HepG2 (cell line): ENCODE data around the gene DCAF6. TPM values are rescaled to one million over a fixed set of nuclear protein-coding genes. Genes with fewer than 3 reads are reported as not detected.

Source experiments
- ATAC-seq: fragments of 200-7000 bp; cut with Tn5 transposase; 3 replicates; pipeline ENCODE4 v1.9.1; 2020; ENCODE audit warnings: mild to moderate bottlenecking, moderate library complexity
- BruUV-seq: library from RNA; stranded (reverse); fragments of 400-500 nt; replicated peaks from 2 replicates; lab custom pipeline; 2021; lab: Mats Ljungman, UMichigan
- CTCF ChIA-PET: fragments of 300-600 bp; formaldehyde crosslinking; extraction: SDS; loops from one replicate; lab custom pipeline; 2021; ENCODE audit warnings: low total read pairs, inconsistent platforms, low intra/inter-chr PET ratio; lab: Yijun Ruan, JAX
- POLR2A ChIA-PET: fragments of 350-600 bp; sonication (Branson Sonifier 250); formaldehyde crosslinking; loops from one replicate; lab custom pipeline; 2020; ENCODE audit warnings: antibody characterized with exemption, inconsistent platforms; lab: Yijun Ruan, JAX
- DNase-seq: peaks from one replicate; pipeline ENCODE4 v3.0.0-alpha.2; 2015; ENCODE audit warnings: low spot score
- FAIRE-seq: peaks from 3 replicates; lab custom pipeline; 2011; peaks lifted over from hg19 to GRCh38; lab: Jason Lieb, UNC
- H2AFZ ChIP-seq: one replicate; pipeline ENCODE4 v1.6.1; 2011; ENCODE audit warnings: low read length, inconsistent platforms
- H3K27ac ChIP-seq: fragments of 300-600 bp; 3 replicates; pipeline ENCODE4 v1.8.0; 2011; ENCODE audit warnings: mixed run types, mild to moderate bottlenecking, mixed read lengths, low read length, inconsistent platforms; ENCODE audit not compliant: insufficient read depth; ENCODE audit errors: extremely low read length
- H3K27me3 ChIP-seq, 2 experiments: fragments of 200-600 bp in 1 of 2; 2 replicates in 1 of 2; 3 replicates in 1 of 2; pipeline versions ENCODE4 v1.6.0 to v1.8.0; 2011; ENCODE audit warnings: low read length in 2 of 2, mild to moderate bottlenecking in 2 of 2, moderate library complexity in 2 of 2, inconsistent platforms in 1 of 2; ENCODE audit not compliant: insufficient read depth in 2 of 2, control insufficient read depth in 1 of 2
- H3K36me3 ChIP-seq, 2 experiments: fragments of 200-600 bp in 1 of 2; replicated peaks in 1 of 2; 2 replicates in 1 of 2; 3 replicates in 1 of 2; pipeline versions ENCODE4 v1.5.1 to v1.8.0; 2011; ENCODE audit warnings: low read length in 2 of 2, inconsistent platforms in 1 of 2; ENCODE audit not compliant: insufficient read depth in 2 of 2, control insufficient read depth in 1 of 2
- H3K4me1 ChIP-seq: 2 replicates; pipeline ENCODE4 v1.5.1; 2012; ENCODE audit warnings: low read length, inconsistent platforms; ENCODE audit not compliant: insufficient read depth
- H3K4me2 ChIP-seq: 2 replicates; pipeline ENCODE4 v1.6.0; 2011; ENCODE audit warnings: low read depth, low read length, inconsistent platforms
- H3K4me3 ChIP-seq, 3 experiments: fragments of 200-600 bp in 1 of 3; sonication (generic), shearing (Covaris generic) in 1 of 3; replicated peaks in 1 of 3; 2 replicates each; pipeline ENCODE4 v1.5.1; 2011 to 2016; ENCODE audit warnings: low read length in 3 of 3, inconsistent platforms in 2 of 3, low read depth in 2 of 3, mild to moderate bottlenecking in 2 of 3, control low read depth in 1 of 3, mixed read lengths in 1 of 3; ENCODE audit not compliant: insufficient read depth in 1 of 3
- H3K79me2 ChIP-seq: one replicate; pipeline ENCODE4 v1.6.1; 2011; ENCODE audit warnings: low read length, inconsistent platforms; ENCODE audit not compliant: insufficient read depth
- H3K9ac ChIP-seq: 2 replicates; pipeline ENCODE4 v1.6.0; 2011; ENCODE audit warnings: mild to moderate bottlenecking, low read depth, low read length, inconsistent platforms; ENCODE audit not compliant: insufficient read depth
- H3K9me3 ChIP-seq: 2 replicates; pipeline ENCODE4 v1.5.1; 2012; ENCODE audit warnings: mild to moderate bottlenecking, low read length
- H4K20me1 ChIP-seq: 2 replicates; pipeline ENCODE4 v1.6.0; 2011; ENCODE audit warnings: inconsistent platforms, mild to moderate bottlenecking, low read length, moderate library complexity; ENCODE audit not compliant: insufficient read depth
- ADNP ChIP-seq: sonication (generic); formaldehyde crosslinking; IDR thresholded peaks from 2 replicates; pipeline ENCODE4 v1.4.0; 2020; ENCODE audit warnings: missing genetic modification reagents
- ELF3 ChIP-seq: IDR thresholded peaks from 2 replicates; pipeline ENCODE4 v1.6.1; 2016; ENCODE audit warnings: missing genetic modification reagents, missing compliant biosample characterization
- JUND ChIP-seq: sonication (generic); formaldehyde crosslinking; IDR thresholded peaks from 2 replicates; pipeline ENCODE4 v1.8.0; 2022; ENCODE audit warnings: mild to moderate bottlenecking, missing genetic modification reagents
- KLF9 ChIP-seq: IDR thresholded peaks from 2 replicates; pipeline ENCODE4 v1.6.1; 2016; ENCODE audit warnings: low read depth
- NR2F6 ChIP-seq, 2 experiments: IDR thresholded peaks; 2 replicates each; pipeline ENCODE4 v1.6.1; 2016; ENCODE audit warnings: antibody characterized with exemption in 1 of 2, mild to moderate bottlenecking in 1 of 2
- NR3C1 ChIP-seq: sonication (generic); formaldehyde crosslinking; IDR thresholded peaks from 2 replicates; pipeline ENCODE4 v1.4.0; 2020; ENCODE audit warnings: missing genetic modification reagents
- STAT5B ChIP-seq: sonication (generic); formaldehyde crosslinking; IDR thresholded peaks from 2 replicates; pipeline ENCODE4 v1.4.0; 2020; ENCODE audit warnings: missing genetic modification reagents
- ZNF296 ChIP-seq: sonication (generic); formaldehyde crosslinking; conservative IDR thresholded peaks from 2 replicates; pipeline ENCODE4 v1.5.0; 2020; ENCODE audit warnings: mild to moderate bottlenecking, missing genetic modification reagents
- ZNF546 ChIP-seq: sonication (generic); formaldehyde crosslinking; conservative IDR thresholded peaks from 2 replicates; pipeline ENCODE4 v1.8.1; 2023; ENCODE audit warnings: mild to moderate bottlenecking, missing genetic modification reagents
- ZNF737 ChIP-seq: sonication (generic); formaldehyde crosslinking; IDR thresholded peaks from 2 replicates; pipeline ENCODE4 v1.5.0; 2020; ENCODE audit warnings: missing genetic modification reagents, mild to moderate bottlenecking, borderline replicate concordance
- WGBS: methylation state at CpG from one replicate; pipeline ENCODE4 v1.1.6; 2017; ENCODE audit warnings: low lambda C conversion rate; 5-methylcytosine and 5-hydroxymethylcytosine counted together
- in situ Hi-C: cut with HindIII; loops from 2 replicates; pipeline ENCODE4 v1.10.0; 2017; ENCODE audit warnings: low pct_unique_long_range_greater_than_20kb; ENCODE audit not compliant: extremely low pct_ligation_motif_present
- intact Hi-C: fragments of 100-400 bp; cut with micrococcal nuclease; formaldehyde crosslinking; loops from one replicate; pipeline ENCODE4 v1.10.0; 2022; ENCODE audit not compliant: unreplicated experiment
- polyA plus RNA-seq, 8 experiments: library from polyadenylated mRNA; depleted of rRNA in 3 of 8; stranded (reverse) in 7 of 8; unstranded in 1 of 8; fragments of >200 nt; fragmentation: Illumina TruSeq in 4 of 8; extraction: Trizol in 4 of 8; gene quantifications; 2 replicates each; pipeline versions ENCODE4 v1.2.1 to v1.2.3, GENCODE V29; 2011 to 2016; ENCODE audit warnings: low read depth in 4 of 8, missing spikeins in 1 of 8, mixed read lengths in 1 of 8; ENCODE audit not compliant: insufficient read depth in 1 of 8
- total RNA-seq, 5 experiments: library from RNA; depleted of rRNA; stranded (reverse); fragments of >200 nt; fragmentation: Illumina TruSeq; extraction: Trizol; gene quantifications; 2 replicates each; pipeline ENCODE4 v1.2.3, GENCODE V29; 2016; ENCODE audit warnings: low read depth in 1 of 5
- TF ChIP-seq, protein P1 (sequence below): sonication (generic); formaldehyde crosslinking; IDR thresholded peaks from 2 replicates; pipeline ENCODE4 v1.4.0; 2020; ENCODE audit warnings: mild to moderate bottlenecking, missing genetic modification reagents
- TF ChIP-seq, protein P2 (sequence below): sonication (generic); formaldehyde crosslinking; IDR thresholded peaks from 2 replicates; pipeline ENCODE4 v1.4.0; 2020; ENCODE audit warnings: missing genetic modification reagents
- TF ChIP-seq, protein P3 (sequence below), 2 experiments: fragments of 450-650 bp in 1 of 2; sonication (generic) in 1 of 2; formaldehyde crosslinking; IDR thresholded peaks; 2 replicates each; pipeline versions ENCODE4 v1.5.0 to v1.8.0; 2020 to 2022; ENCODE audit warnings: mild to moderate bottlenecking in 1 of 2, missing genetic modification reagents in 1 of 2
- TF ChIP-seq, protein P4 (sequence below): sonication (generic); formaldehyde crosslinking; IDR thresholded peaks from 2 replicates; pipeline ENCODE4 v1.5.0; 2020; ENCODE audit warnings: missing genetic modification reagents
- TF ChIP-seq, protein P5 (sequence below): sonication (generic); formaldehyde crosslinking; IDR thresholded peaks from 2 replicates; pipeline ENCODE4 v1.5.0; 2020; ENCODE audit warnings: mild to moderate bottlenecking, missing genetic modification reagents
- TF ChIP-seq, protein P6 (sequence below): sonication (generic); formaldehyde crosslinking; IDR thresholded peaks from 2 replicates; pipeline ENCODE4 v1.8.0; 2022; ENCODE audit warnings: missing genetic modification reagents, low read depth, mild to moderate bottlenecking, borderline replicate concordance

DCAF6 gene
- total and polyA plus RNA-seq, 2 of the 13 experiments (the other 11 are each of a cell fraction or from before 2014, with no cell fraction given), result 24.7 to 33.7 TPM

DNA sequence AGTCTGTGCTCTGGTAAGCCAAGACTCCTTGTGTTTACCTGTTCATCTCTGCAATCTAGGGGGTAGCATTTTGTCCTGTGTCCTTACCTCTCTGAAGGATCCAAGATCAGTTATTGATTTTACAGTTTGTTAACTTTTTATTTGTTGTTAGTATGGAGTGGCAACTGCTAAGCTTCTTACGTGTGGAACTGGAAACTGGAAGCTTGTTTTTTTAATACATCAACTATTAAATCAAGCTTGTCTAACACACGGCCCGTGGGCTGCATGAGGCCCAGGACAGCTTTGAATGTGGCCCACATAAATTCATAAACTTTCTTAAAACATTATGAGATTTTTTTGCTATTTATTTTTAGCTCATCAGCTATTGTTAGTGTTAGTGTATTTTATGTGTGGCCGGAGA is 29.6 kb downstream of the DCAF6 start:
- Histone ChIP-seq H3K27ac (no peak overlapping the region), H3K4me1 (peaks cover 8% of the 10 kb centered on the region), H3K27me3 (no peaks in the 10 kb centered on the region), H2AFZ (no peak overlapping the region), H4K20me1 (no peaks in the 10 kb centered on the region), H3K4me3 (no peak overlapping the region), H3K9ac (no peak overlapping the region), H3K4me2 (no peak overlapping the region), H3K9me3 (no peaks in the 10 kb centered on the region), H3K36me3 (peaks cover 3 to 12% of the 10 kb centered on the region in 2 experiments; a peak in 2 of 5 replicates), H3K79me2 (peaks cover 31% of the 10 kb centered on the region)
- 63% methylated on average over 4 of the region's 4 CpGs for WGBS
- CTCF ChIA-PET, result no interaction called here
- FAIRE-seq (no peak), ATAC-seq (no peak), DNase-seq (no peak)
- intact Hi-C loops (no loop called here), in situ Hi-C loops (no loop called here)
- no TSS peak for BruUV-seq
- POLR2A ChIA-PET, result interaction anchor here (1.3 kb wide), 1 partner anchor 29 kb away, joined by 10 read pairs; the partner anchor contains the start of genes DCAF6 and MPC2
- TF ChIP-seq ZNF546 (no peak), JUND (no peak), NR2F6 (IDR thresholded peaks at IDR 0.05) (no peak), NR2F6 (CRISPR knock-in tag; IDR thresholded peaks at IDR 0.05) (no peak), ZNF296 (CRISPR knock-in tag) (no peak), ADNP (no peak), KLF9 (no peak), STAT5B (CRISPR knock-in tag) (no peak), ZNF737 (CRISPR knock-in tag) (no peak), NR3C1 (no peak), ELF3 (CRISPR knock-in tag) (no peak)
- TF ChIP-seq, protein P1, sequence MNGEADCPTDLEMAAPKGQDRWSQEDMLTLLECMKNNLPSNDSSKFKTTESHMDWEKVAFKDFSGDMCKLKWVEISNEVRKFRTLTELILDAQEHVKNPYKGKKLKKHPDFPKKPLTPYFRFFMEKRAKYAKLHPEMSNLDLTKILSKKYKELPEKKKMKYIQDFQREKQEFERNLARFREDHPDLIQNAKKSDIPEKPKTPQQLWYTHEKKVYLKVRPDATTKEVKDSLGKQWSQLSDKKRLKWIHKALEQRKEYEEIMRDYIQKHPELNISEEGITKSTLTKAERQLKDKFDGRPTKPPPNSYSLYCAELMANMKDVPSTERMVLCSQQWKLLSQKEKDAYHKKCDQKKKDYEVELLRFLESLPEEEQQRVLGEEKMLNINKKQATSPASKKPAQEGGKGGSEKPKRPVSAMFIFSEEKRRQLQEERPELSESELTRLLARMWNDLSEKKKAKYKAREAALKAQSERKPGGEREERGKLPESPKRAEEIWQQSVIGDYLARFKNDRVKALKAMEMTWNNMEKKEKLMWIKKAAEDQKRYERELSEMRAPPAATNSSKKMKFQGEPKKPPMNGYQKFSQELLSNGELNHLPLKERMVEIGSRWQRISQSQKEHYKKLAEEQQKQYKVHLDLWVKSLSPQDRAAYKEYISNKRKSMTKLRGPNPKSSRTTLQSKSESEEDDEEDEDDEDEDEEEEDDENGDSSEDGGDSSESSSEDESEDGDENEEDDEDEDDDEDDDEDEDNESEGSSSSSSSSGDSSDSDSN, result no peak
- TF ChIP-seq, protein P2, sequence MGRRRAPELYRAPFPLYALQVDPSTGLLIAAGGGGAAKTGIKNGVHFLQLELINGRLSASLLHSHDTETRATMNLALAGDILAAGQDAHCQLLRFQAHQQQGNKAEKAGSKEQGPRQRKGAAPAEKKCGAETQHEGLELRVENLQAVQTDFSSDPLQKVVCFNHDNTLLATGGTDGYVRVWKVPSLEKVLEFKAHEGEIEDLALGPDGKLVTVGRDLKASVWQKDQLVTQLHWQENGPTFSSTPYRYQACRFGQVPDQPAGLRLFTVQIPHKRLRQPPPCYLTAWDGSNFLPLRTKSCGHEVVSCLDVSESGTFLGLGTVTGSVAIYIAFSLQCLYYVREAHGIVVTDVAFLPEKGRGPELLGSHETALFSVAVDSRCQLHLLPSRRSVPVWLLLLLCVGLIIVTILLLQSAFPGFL, result no peak
- TF ChIP-seq, protein P3, sequence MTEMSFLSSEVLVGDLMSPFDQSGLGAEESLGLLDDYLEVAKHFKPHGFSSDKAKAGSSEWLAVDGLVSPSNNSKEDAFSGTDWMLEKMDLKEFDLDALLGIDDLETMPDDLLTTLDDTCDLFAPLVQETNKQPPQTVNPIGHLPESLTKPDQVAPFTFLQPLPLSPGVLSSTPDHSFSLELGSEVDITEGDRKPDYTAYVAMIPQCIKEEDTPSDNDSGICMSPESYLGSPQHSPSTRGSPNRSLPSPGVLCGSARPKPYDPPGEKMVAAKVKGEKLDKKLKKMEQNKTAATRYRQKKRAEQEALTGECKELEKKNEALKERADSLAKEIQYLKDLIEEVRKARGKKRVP (CRISPR knock-in tag; IDR thresholded peaks at IDR 0.05), result no peak
- TF ChIP-seq, protein P4, sequence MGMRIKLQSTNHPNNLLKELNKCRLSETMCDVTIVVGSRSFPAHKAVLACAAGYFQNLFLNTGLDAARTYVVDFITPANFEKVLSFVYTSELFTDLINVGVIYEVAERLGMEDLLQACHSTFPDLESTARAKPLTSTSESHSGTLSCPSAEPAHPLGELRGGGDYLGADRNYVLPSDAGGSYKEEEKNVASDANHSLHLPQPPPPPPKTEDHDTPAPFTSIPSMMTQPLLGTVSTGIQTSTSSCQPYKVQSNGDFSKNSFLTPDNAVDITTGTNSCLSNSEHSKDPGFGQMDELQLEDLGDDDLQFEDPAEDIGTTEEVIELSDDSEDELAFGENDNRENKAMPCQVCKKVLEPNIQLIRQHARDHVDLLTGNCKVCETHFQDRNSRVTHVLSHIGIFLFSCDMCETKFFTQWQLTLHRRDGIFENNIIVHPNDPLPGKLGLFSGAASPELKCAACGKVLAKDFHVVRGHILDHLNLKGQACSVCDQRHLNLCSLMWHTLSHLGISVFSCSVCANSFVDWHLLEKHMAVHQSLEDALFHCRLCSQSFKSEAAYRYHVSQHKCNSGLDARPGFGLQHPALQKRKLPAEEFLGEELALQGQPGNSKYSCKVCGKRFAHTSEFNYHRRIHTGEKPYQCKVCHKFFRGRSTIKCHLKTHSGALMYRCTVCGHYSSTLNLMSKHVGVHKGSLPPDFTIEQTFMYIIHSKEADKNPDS, result no peak
- TF ChIP-seq, protein P5, sequence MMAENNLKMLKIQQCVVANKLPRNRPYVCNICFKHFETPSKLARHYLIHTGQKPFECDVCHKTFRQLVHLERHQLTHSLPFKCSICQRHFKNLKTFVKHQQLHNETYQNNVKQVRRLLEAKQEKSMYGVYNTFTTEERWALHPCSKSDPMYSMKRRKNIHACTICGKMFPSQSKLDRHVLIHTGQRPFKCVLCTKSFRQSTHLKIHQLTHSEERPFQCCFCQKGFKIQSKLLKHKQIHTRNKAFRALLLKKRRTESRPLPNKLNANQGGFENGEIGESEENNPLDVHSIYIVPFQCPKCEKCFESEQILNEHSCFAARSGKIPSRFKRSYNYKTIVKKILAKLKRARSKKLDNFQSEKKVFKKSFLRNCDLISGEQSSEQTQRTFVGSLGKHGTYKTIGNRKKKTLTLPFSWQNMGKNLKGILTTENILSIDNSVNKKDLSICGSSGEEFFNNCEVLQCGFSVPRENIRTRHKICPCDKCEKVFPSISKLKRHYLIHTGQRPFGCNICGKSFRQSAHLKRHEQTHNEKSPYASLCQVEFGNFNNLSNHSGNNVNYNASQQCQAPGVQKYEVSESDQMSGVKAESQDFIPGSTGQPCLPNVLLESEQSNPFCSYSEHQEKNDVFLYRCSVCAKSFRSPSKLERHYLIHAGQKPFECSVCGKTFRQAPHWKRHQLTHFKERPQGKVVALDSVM (CRISPR knock-in tag), result no peak
- TF ChIP-seq, protein P6, sequence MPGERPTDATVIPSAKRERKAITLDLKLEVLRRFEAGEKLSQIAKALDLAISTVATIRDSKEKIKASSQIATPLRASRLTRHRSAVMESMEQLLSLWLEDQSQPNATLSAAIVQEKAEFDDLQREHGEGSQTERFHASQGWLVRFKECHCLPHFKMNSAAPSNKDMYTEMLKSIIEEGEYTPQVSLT, result no peak
